ENCODE results near the gene ITGA2.

The ITGA2 gene

DNA sequence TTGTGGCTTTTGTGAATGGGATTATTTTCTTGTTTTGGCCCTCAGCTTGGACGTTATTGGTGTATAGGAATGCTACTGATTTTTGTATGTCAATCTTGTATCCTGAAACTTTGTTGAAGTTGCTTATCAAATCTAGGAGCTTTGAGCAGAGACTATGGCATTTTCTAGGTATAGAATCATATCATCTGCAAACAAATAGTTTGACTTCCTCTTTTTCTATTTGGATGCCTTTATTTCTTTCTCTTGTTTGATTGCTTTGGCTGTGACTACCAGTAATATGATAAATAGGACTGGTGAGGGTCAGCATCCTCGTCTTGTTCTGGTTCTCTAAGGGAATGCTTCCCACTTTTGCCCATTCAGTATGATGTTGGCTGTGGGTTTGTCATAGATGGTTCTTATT lies 24.7 kb downstream of the ITGA2 start:
- no peak for DNase-seq (ENCODE audit: low read depth)
- H3K4me3 ChIP-seq (ENCODE audit: low read depth, low read length): no peak overlapping the region
- TF ChIP-seq MYC (IDR thresholded peaks at IDR 0.05; ENCODE audit: low read depth, low read length): no peak
- TF ChIP-seq MAX (IDR thresholded peaks at IDR 0.05; ENCODE audit: low read depth, low read length): no peak
- TF ChIP-seq, protein P1, sequence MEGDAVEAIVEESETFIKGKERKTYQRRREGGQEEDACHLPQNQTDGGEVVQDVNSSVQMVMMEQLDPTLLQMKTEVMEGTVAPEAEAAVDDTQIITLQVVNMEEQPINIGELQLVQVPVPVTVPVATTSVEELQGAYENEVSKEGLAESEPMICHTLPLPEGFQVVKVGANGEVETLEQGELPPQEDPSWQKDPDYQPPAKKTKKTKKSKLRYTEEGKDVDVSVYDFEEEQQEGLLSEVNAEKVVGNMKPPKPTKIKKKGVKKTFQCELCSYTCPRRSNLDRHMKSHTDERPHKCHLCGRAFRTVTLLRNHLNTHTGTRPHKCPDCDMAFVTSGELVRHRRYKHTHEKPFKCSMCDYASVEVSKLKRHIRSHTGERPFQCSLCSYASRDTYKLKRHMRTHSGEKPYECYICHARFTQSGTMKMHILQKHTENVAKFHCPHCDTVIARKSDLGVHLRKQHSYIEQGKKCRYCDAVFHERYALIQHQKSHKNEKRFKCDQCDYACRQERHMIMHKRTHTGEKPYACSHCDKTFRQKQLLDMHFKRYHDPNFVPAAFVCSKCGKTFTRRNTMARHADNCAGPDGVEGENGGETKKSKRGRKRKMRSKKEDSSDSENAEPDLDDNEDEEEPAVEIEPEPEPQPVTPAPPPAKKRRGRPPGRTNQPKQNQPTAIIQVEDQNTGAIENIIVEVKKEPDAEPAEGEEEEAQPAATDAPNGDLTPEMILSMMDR (IDR thresholded peaks at IDR 0.05; ENCODE audit: low read depth, low read length): no peak
- TF ChIP-seq POLR2A (IDR thresholded peaks at IDR 0.05; ENCODE audit: extremely low read depth, insufficient read length): no peak

DNA sequence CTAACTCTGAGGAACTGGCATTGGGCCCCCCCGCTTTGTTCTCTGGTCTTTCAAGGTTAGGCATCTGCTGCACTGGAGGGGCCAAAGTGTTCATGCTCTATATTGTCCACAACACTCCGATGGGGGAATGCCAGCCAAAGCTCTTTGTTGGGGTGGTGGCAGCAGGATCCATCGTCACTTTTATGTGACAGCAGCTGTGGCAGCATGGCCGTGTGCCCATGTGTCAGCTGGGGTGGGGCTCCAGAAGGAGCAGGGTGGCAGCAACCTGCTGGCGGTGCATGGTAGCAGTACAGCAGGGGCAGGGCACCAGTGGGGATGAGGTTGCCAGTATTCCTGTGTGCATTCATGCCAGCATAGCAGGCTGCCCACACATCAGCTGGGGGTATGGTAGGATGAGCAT lies 28.2 kb downstream of the ITGA2 start:
- TF ChIP-seq, protein P1 (IDR thresholded peaks at IDR 0.05; ENCODE audit: low read depth, low read length): no peak
- TF ChIP-seq MAX (IDR thresholded peaks at IDR 0.05; ENCODE audit: low read depth, low read length) (no peak), MYC (IDR thresholded peaks at IDR 0.05; ENCODE audit: low read depth, low read length) (no peak), POLR2A (IDR thresholded peaks at IDR 0.05; ENCODE audit: extremely low read depth, insufficient read length) (no peak)
- no peak overlapping the region for H3K4me3 ChIP-seq (ENCODE audit: low read depth, low read length)
- no peak for DNase-seq (ENCODE audit: low read depth)

DNA sequence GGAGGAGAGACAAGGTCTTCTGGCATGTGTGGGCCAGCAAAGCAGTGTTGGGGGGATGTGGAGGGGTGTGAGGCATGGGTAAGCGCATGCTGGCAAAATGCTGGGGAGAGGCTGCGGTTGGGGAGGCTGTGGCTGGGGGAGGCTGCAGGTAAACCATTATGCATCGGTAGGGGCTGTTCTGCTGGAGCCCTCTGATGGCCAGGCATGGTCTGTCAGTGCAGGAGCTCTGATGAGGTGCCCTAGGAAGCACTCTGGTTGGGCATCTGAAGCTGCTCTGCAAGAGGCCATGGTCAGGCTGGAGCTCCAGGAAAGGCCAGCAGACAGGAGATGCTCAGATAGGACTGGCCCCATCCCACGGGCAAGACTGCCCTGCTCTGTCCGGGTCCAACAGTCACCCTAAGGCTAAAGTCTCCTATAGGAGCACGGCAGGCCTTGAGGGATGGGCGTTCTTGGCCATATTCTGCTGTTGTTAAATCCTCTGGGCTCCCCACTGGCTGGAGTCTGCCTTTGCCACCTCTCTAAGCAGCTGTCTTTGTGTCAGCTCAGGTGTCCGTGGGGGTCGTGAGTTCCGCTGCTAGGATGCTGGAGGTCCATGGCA lies 28.7 kb downstream of the ITGA2 start:
- TF ChIP-seq MAX (IDR thresholded peaks at IDR 0.05; ENCODE audit: low read depth, low read length) (no peak), POLR2A (IDR thresholded peaks at IDR 0.05; ENCODE audit: extremely low read depth, insufficient read length) (no peak)
- no peak for DNase-seq (ENCODE audit: low read depth)
- no peak overlapping the region for H3K4me3 ChIP-seq (ENCODE audit: low read depth, low read length)

- H3K4me3 ChIP-seq (ENCODE audit: low read depth, low read length): no peak overlapping the region
- TF ChIP-seq, protein P1 (IDR thresholded peaks at IDR 0.05; ENCODE audit: low read depth, low read length): no peak
- TF ChIP-seq POLR2A (IDR thresholded peaks at IDR 0.05; ENCODE audit: extremely low read depth, insufficient read length): no peak
- TF ChIP-seq MAX (IDR thresholded peaks at IDR 0.05; ENCODE audit: low read depth, low read length): no peak
- no peak for TF ChIP-seq MYC (IDR thresholded peaks at IDR 0.05; ENCODE audit: low read depth, low read length)
- no peak for DNase-seq (ENCODE audit: low read depth)
Observed at GRCh38 chr5:53019320-53019719, 30.2 kb downstream of the ITGA2 start.

DNA sequence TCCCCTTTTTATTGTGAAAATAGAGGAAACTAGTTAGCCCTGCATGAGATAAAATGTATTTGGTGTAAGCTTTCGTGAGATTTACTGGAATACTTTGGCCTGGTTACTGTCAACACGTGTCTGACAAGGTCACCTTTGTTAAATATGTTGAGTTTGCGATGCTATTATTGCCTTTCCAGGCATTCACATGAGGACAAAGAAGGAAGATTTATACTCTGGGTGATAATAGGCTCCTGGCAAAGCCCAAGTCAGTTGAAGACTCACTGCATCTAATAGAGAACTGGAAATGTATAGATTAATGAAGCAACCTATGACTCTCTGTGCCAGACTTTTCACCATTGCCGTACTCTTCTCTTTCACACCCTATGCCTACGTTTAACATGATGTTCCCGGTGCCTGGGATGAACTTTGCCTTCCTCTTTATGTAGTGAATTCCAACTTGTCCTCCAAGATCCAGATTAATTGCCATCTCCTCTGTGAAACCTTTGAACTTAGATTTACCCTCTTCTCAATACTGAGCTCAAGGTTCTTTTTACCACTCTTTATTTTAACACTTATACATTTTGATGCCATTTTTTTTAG lies 33.9 kb downstream of the ITGA2 start:
- H3K4me3 ChIP-seq (ENCODE audit: low read depth, low read length): no peak overlapping the region
- TF ChIP-seq MAX (IDR thresholded peaks at IDR 0.05; ENCODE audit: low read depth, low read length) (no peak), MYC (IDR thresholded peaks at IDR 0.05; ENCODE audit: low read depth, low read length) (no peak), POLR2A (IDR thresholded peaks at IDR 0.05; ENCODE audit: extremely low read depth, insufficient read length) (no peak)
- TF ChIP-seq, protein P1 (IDR thresholded peaks at IDR 0.05; ENCODE audit: low read depth, low read length): no peak
- DNase-seq (ENCODE audit: low read depth): no peak

DNA sequence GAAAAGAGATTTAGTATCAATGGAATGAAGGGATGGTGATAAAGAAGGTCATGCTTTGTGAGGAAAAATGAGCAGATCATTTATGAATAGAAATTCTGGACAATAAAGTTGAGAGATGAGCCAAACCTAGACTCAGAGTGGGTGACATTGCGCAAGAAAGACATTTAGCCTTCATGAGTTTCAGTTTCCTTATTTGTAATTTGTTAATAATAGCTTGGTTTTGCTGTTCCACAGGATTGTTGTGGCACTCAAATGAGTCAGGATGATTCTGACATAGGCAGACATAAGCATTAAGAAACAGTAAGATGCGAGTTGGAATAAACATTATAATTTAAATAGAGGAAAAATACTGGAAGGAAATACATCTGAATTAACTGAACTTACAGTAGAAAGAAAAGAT lies 34.8 kb downstream of the ITGA2 start:
- no peak overlapping the region for H3K4me3 ChIP-seq (ENCODE audit: low read depth, low read length)
- DNase-seq (ENCODE audit: low read depth): peak; percentile 14

More for the DNA sequence above, 34.8 kb downstream of the ITGA2 start:
- TF ChIP-seq MAX (IDR thresholded peaks at IDR 0.05; ENCODE audit: low read depth, low read length): no peak
- TF ChIP-seq, protein P1 (IDR thresholded peaks at IDR 0.05; ENCODE audit: low read depth, low read length): no peak
- TF ChIP-seq MYC (IDR thresholded peaks at IDR 0.05; ENCODE audit: low read depth, low read length): no peak
- no peak for TF ChIP-seq POLR2A (IDR thresholded peaks at IDR 0.05; ENCODE audit: extremely low read depth, insufficient read length)

All from NB4 (cell line).